Fibroblast of mammary gland (primary cell): ENCODE data around the gene TSTD2.
A peak's percentile ranks its signal among the peaks of the same experiment; 100 is the strongest.

Source experiments
- DNase-seq: peaks from one replicate; pipeline ENCODE4 v3.0.0-alpha.2; 2010; ENCODE audit warnings: low read depth
- H3K4me3 ChIP-seq: 2 replicates; pipeline ENCODE4 v1.5.1; 2011; ENCODE audit warnings: low read depth, mild to moderate bottlenecking, low read length, moderate library complexity; ENCODE audit not compliant: control insufficient read depth
- CTCF ChIP-seq: conservative IDR thresholded peaks from 2 replicates; pipeline ENCODE4 v1.5.1; 2011; ENCODE audit warnings: low read depth, low read length, inconsistent platforms; ENCODE audit not compliant: control insufficient read depth, insufficient read depth

Gene TSTD2

GRCh38 chr9:97604901-97605645 is 28.1 kb downstream of the TSTD2 start:
- TF ChIP-seq CTCF = no peak
- DNase-seq = no peak

GRCh38 chr9:97602430-97602829 is 30.7 kb downstream of the TSTD2 start:
- no peak overlapping the region for H3K4me3 ChIP-seq
- no peak for DNase-seq
- TF ChIP-seq CTCF = no peak

More at GRCh38 chr9:97604901-97605645, 28.1 kb downstream of the TSTD2 start:
- H3K4me3 ChIP-seq = no peak overlapping the region

GRCh38 chr9:97601228-97601898 is 31.8 kb downstream of the TSTD2 start:
- no peak for DNase-seq
- TF ChIP-seq CTCF = no peak
- H3K4me3 ChIP-seq = no peak overlapping the region

- no peak for TF ChIP-seq CTCF
- DNase-seq = no peak
- no peak overlapping the region for H3K4me3 ChIP-seq
Observed at GRCh38 chr9:97600531-97601227, 32.5 kb downstream of the TSTD2 start.

- DNase-seq = no peak
- no peak overlapping the region for H3K4me3 ChIP-seq
- TF ChIP-seq CTCF = no peak
Observed at GRCh38 chr9:97599314-97599846, 33.8 kb downstream of the TSTD2 start.

- H3K4me3 ChIP-seq = no peak overlapping the region
- peak; percentile 84 for DNase-seq
- TF ChIP-seq CTCF = peak; percentile 98
Observed at GRCh38 chr9:97598461-97599288, 34.5 kb downstream of the TSTD2 start.
